Urinary bladder (tissue), 4 donors: ENCODE data around the gene MEIS1. TPM values are rescaled to one million over a fixed set of nuclear protein-coding genes. Genes with fewer than 3 reads are reported as not detected.

Source experiments
- DNase-seq: peaks from one replicate; pipeline ENCODE4 v3.0.0-alpha.2; 2015; ENCODE audit errors: extremely low spot score
- H3K27ac ChIP-seq: one replicate; pipeline ENCODE4 v1.5.1; 2013; ENCODE audit warnings: low read depth, mild to moderate bottlenecking, moderate library complexity
- H3K36me3 ChIP-seq: one replicate; pipeline ENCODE4 v1.6.1; 2013; ENCODE audit warnings: mild to moderate bottlenecking, moderate library complexity; ENCODE audit not compliant: insufficient read depth
- H3K4me1 ChIP-seq: one replicate; pipeline ENCODE4 v1.6.1; 2013; ENCODE audit warnings: mild to moderate bottlenecking, moderate library complexity; ENCODE audit not compliant: insufficient read depth
- H3K4me3 ChIP-seq: one replicate; pipeline ENCODE4 v1.5.1; 2013; ENCODE audit warnings: low read depth, low read length
- WGBS: extraction: QIAGEN DNeasy Blood & Tissue Kit; methylation state at CpG from one replicate; pipeline ENCODE4 v1.1.7; 2013; 5-methylcytosine and 5-hydroxymethylcytosine counted together
- polyA plus RNA-seq: library from polyadenylated mRNA; stranded (reverse); fragments of 200-250 nt; gene quantifications from one replicate; pipeline ENCODE4 v1.2.3, GENCODE V29; 2013
- total RNA-seq: library from RNA; depleted of rRNA; stranded (reverse); fragments of >200 nt; gene quantifications from one replicate; pipeline ENCODE4 v1.2.3, GENCODE V29; 2014
- donor health status: healthy with polysubstance abuse.
- donor health status: healthy.

The MEIS1 gene
- total and polyA plus RNA-seq, 2 donors, result 46.5 to 213 TPM

DNA sequence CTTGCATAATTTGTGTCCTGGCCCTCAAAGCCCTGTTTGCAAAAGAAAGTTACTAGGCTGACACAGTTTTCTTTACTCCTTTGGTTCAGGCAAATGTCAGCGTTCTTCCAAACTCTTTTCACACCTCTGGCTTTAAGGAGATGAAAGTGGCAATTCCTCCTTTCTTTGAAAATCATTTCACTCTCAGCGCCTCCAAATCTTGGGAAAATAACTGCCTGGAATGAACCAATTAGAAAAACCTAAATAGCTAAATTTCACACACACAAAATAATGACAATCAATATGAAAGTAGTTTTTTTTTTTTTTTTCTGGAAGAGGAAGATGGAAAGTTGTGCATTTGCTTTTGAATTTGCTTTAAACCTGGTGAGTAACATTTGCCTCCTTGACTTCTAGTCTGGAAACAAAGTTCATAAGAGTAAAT is 1.7 kb downstream of the MEIS1 start:
- Histone ChIP-seq H3K4me1 (no peaks in the 10 kb centered on the region), H3K27ac (no peak overlapping the region), H3K36me3 (no peaks in the 10 kb centered on the region), H3K4me3 (peak overlapping the region; percentile 72)
- WGBS, result 9% methylated on average over 2 of the region's 2 CpGs
- DNase-seq, result no peak

- Histone ChIP-seq H3K27ac (peak overlapping the region; percentile 84), H3K4me1 (no peaks in the 10 kb centered on the region), H3K4me3 (peak overlapping the region; percentile 72), H3K36me3 (no peaks in the 10 kb centered on the region)
- no peak for DNase-seq
- WGBS, result 8% methylated on average over 14 of the region's 14 CpGs
These were observed 2.3 kb downstream of the MEIS1 start for GRCh38 chr2:66437109-66437690.

DNA sequence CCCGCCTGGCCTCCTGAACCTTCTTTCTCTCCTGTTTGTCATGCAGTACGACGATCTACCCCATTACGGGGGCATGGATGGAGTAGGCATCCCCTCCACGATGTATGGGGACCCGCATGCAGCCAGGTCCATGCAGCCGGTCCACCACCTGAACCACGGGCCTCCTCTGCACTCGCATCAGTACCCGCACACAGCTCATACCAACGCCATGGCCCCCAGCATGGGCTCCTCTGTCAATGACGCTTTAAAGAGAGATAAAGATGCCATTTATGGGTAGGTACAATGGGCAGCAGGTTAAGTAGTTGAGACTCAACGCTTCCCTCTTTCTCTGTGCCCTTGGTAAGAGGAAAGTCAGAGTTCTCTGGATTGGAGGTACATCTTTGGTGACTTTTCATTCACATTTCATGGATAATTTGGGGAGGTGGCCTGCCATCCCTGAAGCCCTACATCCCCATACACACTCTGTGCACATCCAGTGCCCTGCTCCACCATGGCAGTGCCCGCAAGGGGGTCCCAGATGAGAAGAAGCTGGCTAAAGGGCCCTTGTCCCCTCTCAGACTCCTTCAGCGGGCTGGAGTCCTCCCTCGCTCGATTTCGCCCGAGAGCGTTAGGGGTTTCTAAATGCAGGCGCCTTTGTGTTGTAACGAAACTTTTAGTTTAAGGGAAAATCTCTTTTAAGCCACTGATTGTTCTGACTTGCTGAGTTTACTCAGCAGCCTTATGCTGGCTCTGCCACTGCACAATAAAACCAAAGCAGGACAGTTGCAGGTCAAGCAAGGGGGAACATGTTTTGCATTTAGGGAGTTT is 3.0 kb downstream of the MEIS1 start:
- Histone ChIP-seq H3K4me1 (no peaks in the 10 kb centered on the region), H3K27ac (peak overlapping the region; percentile 84), H3K4me3 (peak overlapping the region; percentile 72), H3K36me3 (no peaks in the 10 kb centered on the region)
- DNase-seq, result no peak
- WGBS, result 13% methylated on average over 22 of the region's 22 CpGs

DNA sequence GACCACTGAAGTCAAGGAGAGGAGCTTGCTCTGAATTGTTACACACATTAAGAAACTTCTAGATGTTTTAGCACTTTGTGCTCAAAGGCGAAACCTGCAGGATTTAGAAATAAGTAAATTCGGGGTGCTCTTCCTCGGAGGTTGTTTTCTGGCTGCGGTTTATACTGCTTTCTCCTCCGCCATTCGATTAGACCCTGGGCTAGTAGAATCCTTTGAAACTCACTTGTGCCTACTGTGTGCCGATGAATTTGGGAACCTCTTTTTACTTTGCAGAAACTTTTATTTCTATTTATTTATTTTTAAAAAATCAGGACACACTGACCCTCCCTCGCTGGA is 3.5 kb downstream of the MEIS1 start:
- WGBS, result 15% methylated on average over 8 of the region's 8 CpGs
- DNase-seq, result no peak

GRCh38 chr2:66438891-66439811 is 4.2 kb downstream of the MEIS1 start:
- no peaks in the 10 kb centered on the region for H3K4me1 ChIP-seq
- DNase-seq, result no peak
- 3% methylated on average over 37 of the region's 37 CpGs for WGBS
- H3K4me3 ChIP-seq, result peak overlapping the region; percentile 72
- H3K36me3 ChIP-seq, result no peaks in the 10 kb centered on the region
- peak overlapping the region; percentile 97 for H3K27ac ChIP-seq

More for the DNA sequence above, 3.5 kb downstream of the MEIS1 start:
- no peaks in the 10 kb centered on the region for H3K4me1 ChIP-seq
- no peaks in the 10 kb centered on the region for H3K36me3 ChIP-seq
- peak overlapping the region; percentile 72 for H3K4me3 ChIP-seq
- peak overlapping the region; percentile 84 for H3K27ac ChIP-seq

DNA sequence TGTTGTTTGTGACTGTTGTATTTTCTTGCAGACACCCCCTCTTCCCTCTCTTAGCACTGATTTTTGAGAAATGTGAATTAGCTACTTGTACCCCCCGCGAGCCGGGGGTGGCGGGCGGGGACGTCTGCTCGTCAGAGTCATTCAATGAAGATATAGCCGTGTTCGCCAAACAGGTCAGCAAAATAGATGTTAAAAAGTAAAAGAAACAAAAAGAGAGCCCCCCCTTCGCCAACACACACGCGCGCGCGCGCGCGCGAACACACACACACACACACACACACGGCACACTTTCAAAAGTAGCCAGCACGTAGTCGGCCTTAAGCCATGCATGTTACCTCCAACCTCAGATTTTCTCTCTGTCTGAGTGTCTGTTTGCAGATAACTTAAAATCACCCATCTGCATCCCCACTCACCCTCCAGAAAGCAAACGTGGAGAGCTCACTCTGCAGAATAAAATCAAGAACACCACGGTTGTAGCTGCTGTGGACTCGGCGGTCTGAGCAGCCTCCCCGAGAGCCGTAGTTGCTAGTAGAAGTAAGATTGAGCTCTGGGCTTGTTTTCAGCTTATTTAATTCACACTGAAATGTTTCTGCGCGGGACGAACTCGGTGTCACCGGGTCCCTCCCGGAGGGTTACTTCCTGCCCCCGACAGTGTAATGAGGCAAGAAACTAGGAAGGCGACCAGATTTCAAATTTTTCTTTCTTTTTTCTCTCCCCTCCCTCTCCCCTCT is 5.1 kb downstream of the MEIS1 start:
- WGBS, result under 1% methylated on average over 36 of the region's 36 CpGs
- no peak for DNase-seq
- Histone ChIP-seq H3K27ac (peak overlapping the region; percentile 97), H3K36me3 (no peaks in the 10 kb centered on the region), H3K4me3 (peak overlapping the region; percentile 72), H3K4me1 (no peaks in the 10 kb centered on the region)

DNA sequence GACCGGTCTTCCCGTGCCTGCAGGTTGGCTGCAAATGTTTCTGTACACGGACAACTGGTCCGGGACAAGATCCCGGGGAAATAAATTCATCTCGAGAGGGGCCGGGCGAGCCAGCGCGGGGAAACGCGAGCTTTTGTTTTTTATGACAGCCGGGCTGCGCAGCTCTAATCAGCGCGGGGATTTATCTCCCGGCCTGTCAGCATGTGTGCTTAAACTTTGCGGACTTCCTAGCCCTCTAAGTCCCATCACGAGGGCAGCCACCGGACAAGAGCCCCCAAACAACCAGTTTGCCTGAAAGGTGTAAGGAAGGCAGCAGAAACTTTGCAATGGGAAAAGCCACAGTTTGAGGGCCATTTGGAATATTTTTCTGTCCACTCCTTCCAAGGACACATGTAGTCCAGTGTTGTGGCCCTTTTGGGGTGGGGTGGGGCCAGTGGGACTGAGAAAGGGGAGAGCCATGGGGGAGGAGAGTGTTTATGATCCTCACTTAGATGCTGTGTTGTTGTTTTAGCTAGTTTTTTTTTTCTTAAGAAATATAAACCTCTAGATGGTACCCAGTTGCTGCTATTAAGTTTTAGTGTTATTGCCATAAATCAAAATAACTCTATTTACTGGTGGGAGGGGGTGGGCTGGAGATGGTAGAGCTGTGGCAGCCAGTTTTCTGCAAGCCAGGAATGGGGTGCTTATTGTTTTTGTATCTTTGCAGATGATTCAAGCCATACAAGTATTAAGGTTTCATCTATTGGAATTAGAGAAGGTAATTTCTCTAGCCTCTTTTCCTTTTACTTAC is 6.0 kb downstream of the MEIS1 start:
- 1% methylated on average over 20 of the region's 20 CpGs for WGBS
- Histone ChIP-seq H3K27ac (peak overlapping the region; percentile 59), H3K4me3 (peak overlapping the region; percentile 72), H3K36me3 (no peaks in the 10 kb centered on the region), H3K4me1 (no peaks in the 10 kb centered on the region)
- DNase-seq, result no peak

DNA sequence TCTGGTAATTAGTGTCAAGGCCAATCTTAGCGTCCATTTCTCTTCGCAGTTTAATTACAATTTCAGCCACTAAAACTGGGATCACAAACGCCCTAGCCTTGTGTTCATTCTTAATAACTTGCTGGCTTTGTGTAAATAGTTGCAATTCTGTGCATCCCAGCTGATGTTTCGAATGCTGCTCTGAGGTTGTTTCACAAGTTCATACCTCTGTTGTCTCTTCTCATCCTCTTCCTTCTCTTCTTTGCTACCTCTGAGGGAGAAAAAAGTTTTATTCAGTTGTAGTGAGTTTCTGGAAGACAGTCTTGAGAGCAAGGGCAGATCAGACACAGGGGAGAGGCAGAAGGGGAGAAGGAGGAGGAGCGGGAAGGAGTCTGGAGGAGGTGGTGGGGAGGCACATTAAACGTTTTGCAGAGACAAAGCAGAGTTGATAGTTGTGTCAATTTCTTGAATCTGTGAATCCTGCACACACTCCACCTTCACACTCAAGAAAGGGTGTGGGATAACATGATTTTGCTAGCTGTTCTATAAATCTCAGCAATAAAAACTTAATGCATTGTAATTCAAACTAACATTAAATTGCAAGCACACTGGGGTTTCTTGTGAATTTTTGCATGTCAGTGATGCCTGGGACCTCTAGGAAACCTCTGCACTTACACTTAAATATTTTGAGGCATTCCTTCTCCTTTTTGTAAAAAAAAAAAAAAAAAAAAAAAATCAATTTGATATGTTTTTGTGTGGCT is 6.8 kb downstream of the MEIS1 start:
- H3K4me3 ChIP-seq, result peak overlapping the region; percentile 72
- WGBS, result 28% methylated on average over 6 of the region's 6 CpGs

GRCh38 chr2:66442516-66443185 is 7.7 kb downstream of the MEIS1 start:
- Histone ChIP-seq H3K36me3 (no peaks in the 10 kb centered on the region), H3K4me1 (no peaks in the 10 kb centered on the region), H3K27ac (peak overlapping the region; percentile 46), H3K4me3 (peak overlapping the region; percentile 47)
- WGBS, result 32% methylated on average over 10 of the region's 10 CpGs
- DNase-seq, result no peak

More for the DNA sequence above, 6.8 kb downstream of the MEIS1 start:
- DNase-seq, result no peak
- no peak overlapping the region for H3K27ac ChIP-seq
- no peaks in the 10 kb centered on the region for H3K4me1 ChIP-seq
- no peaks in the 10 kb centered on the region for H3K36me3 ChIP-seq

DNA sequence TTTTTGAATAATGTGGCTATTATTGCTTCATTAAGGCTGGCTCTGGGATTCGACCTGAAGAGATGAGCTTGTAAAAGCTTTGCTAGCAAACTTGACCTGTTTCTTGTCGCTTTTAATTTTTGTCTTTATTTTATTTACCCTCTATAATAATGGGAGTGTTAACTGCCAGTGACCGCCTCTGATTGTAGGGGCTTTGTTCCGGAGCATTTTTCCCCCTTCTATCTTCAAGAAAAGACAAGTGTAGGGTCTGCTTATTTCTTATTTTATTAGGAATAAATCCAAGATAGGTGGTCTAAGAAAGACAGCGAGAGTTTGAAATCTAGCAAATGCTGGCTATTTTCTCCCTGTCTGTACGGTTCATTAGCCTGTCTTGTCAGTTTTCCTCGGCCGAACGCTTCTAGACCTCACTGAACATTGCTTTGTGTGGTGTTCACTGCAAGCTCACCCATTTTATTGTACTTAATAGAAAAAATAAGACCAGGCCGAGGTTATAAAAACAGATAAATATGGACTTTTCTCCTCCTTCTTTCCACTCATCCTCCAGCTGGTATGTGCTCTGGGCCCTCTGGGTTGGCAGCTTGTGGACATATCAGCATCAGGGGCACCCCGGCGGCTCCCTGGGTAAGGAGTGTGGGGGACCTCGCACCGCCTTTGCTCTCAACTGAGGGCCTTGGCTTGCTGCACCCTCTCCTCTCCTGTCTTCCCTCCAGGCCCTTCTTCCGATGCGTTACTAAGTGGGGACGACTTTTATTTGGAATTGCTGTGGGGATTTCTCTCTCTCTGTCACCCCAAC is 8.5 kb downstream of the MEIS1 start:
- 26% methylated on average over 17 of the region's 17 CpGs for WGBS
- Histone ChIP-seq H3K27ac (peak overlapping the region; percentile 87), H3K4me1 (no peaks in the 10 kb centered on the region), H3K36me3 (no peaks in the 10 kb centered on the region), H3K4me3 (peak overlapping the region; percentile 47)
- no peak for DNase-seq
